SK-N-SH (cell line): ENCODE measurements around the gene TBC1D20. TPM values are rescaled to one million over a fixed set of nuclear protein-coding genes. Genes with fewer than 3 reads are reported as not detected.
A peak's percentile ranks its signal among the peaks of the same experiment; 100 is the strongest.

Experiments used
- CTCF ChIA-PET: fragments of 300-600, 350-600 bp; formaldehyde crosslinking; extraction: SDS; loops from one replicate; lab custom pipeline; 2021; lab: Yijun Ruan, JAX
- POLR2A ChIA-PET: fragments of 350-600 bp; sonication (Branson Sonifier 250); formaldehyde crosslinking; extraction: SDS; loops from one replicate; lab custom pipeline; 2020; ENCODE audit warnings: antibody characterized with exemption, inconsistent platforms; lab: Yijun Ruan, JAX
- DNase-seq: peaks from one replicate; pipeline ENCODE4 v3.0.0; 2012
- H2AFZ ChIP-seq: fragments of 200-600 bp; sonication (generic); 2 replicates; pipeline ENCODE4 v1.8.1; 2016; ENCODE audit warnings: antibody characterized with exemption, mild to moderate bottlenecking, low read depth
- H3F3A ChIP-seq: fragments of 200-600 bp; sonication (generic); replicated peaks from 2 replicates; pipeline ENCODE3; 2016; ENCODE audit warnings: antibody characterized with exemption, mild to moderate bottlenecking; ENCODE audit not compliant: insufficient read depth
- H3K27ac ChIP-seq, 2 experiments: fragments of 200-500 bp in 1 of 2; fragments of 200-600 bp in 1 of 2; sonication (Bioruptor generic) in 1 of 2; sonication (generic), shearing (Covaris generic) in 1 of 2; 2 replicates each; pipeline versions ENCODE4 v1.5.1 to v1.6.1; 2014 to 2016; ENCODE audit warnings: low read depth in 2 of 2, inconsistent platforms in 1 of 2, low read length in 1 of 2, mild to moderate bottlenecking in 1 of 2, mixed read lengths in 1 of 2
- H3K27me3 ChIP-seq: fragments of 200-600 bp; sonication (generic), shearing (Covaris generic); 2 replicates; pipeline ENCODE4 v1.6.1; 2016; ENCODE audit warnings: mixed run types; ENCODE audit not compliant: insufficient read depth
- H3K36me3 ChIP-seq, 2 experiments: fragments of 200-500 bp in 1 of 2; fragments of 200-600 bp in 1 of 2; sonication (Bioruptor generic) in 1 of 2; sonication (generic) in 1 of 2; replicated peaks in 1 of 2; 2 replicates each; pipeline versions ENCODE3 to v1.5.1; 2014 to 2016; ENCODE audit warnings: low read length in 1 of 2, mild to moderate bottlenecking in 1 of 2; ENCODE audit not compliant: insufficient read depth in 2 of 2, control insufficient read depth in 1 of 2
- H3K4me1 ChIP-seq, 2 experiments: fragments of 200-500 bp in 1 of 2; fragments of 200-600 bp in 1 of 2; sonication (Bioruptor generic) in 1 of 2; sonication (generic), shearing (Covaris generic) in 1 of 2; 2 replicates each; pipeline versions ENCODE4 v1.5.1 to v1.6.1; 2014 to 2016; ENCODE audit warnings: low read depth in 1 of 2, low read length in 1 of 2, mixed run types in 1 of 2; ENCODE audit not compliant: insufficient read depth in 2 of 2, control insufficient read depth in 1 of 2
- H3K4me2 ChIP-seq: fragments of 200-600 bp; sonication (generic), shearing (Covaris generic); 2 replicates; pipeline ENCODE4 v1.6.1; 2017; ENCODE audit warnings: mixed run types
- H3K4me3 ChIP-seq, 2 experiments: fragments of 200-500 bp in 1 of 2; fragments of 200-600 bp in 1 of 2; sonication (Bioruptor generic) in 1 of 2; sonication (generic), shearing (Covaris generic) in 1 of 2; 2 replicates each; pipeline versions ENCODE4 v1.5.1 to v1.8.1; 2014 to 2016; ENCODE audit warnings: low read depth in 2 of 2, inconsistent platforms in 1 of 2, low read length in 1 of 2, mild to moderate bottlenecking in 1 of 2, mixed read lengths in 1 of 2, moderate library complexity in 1 of 2
- H3K79me2 ChIP-seq: fragments of 200-600 bp; sonication (generic); 2 replicates; pipeline ENCODE4 v1.8.1; 2017; ENCODE audit warnings: mild to moderate bottlenecking; ENCODE audit not compliant: insufficient read depth
- H3K9ac ChIP-seq: fragments of 200-600 bp; sonication (generic); 2 replicates; pipeline ENCODE4 v1.6.1; 2017; ENCODE audit warnings: mixed run types
- H3K9me2 ChIP-seq: fragments of 200-600 bp; sonication (generic); 2 replicates; pipeline ENCODE4 v1.6.1; 2017; ENCODE audit warnings: mixed run types
- H3K9me3 ChIP-seq: fragments of 200-600 bp; sonication (generic); 2 replicates; pipeline ENCODE4 v1.6.1; 2017; ENCODE audit warnings: mixed run types, mild to moderate bottlenecking, moderate library complexity
- H4K20me1 ChIP-seq: fragments of 200-600 bp; sonication (generic); 2 replicates; pipeline ENCODE4 v1.6.1; 2017; ENCODE audit warnings: mild to moderate bottlenecking, mixed run types; ENCODE audit not compliant: insufficient read depth
- ELF1 ChIP-seq: IDR thresholded peaks from 2 replicates; pipeline ENCODE4 v1.4.0; 2012
- EP300 ChIP-seq, 2 experiments: IDR thresholded peaks; 2 replicates each; pipeline versions ENCODE4 v1.4.0 to v1.6.1; 2012; ENCODE audit warnings: borderline replicate concordance in 1 of 2, low read depth in 1 of 2, low read length in 1 of 2
- EZH2phosphoT487 ChIP-seq: fragments of 200-600 bp; sonication (generic); IDR thresholded peaks from 2 replicates; pipeline ENCODE4 v1.6.1; 2017; ENCODE audit warnings: low read depth, mixed run types, mild to moderate bottlenecking, antibody characterized with exemption, moderate library complexity, borderline replicate concordance
- FOXJ3 ChIP-seq: sonication (generic); formaldehyde crosslinking; IDR thresholded peaks from 2 replicates; pipeline ENCODE4 v1.5.1; 2020; ENCODE audit warnings: mild to moderate bottlenecking, missing genetic modification reagents
- FOXM1 ChIP-seq: IDR thresholded peaks from 2 replicates; pipeline ENCODE4 v1.4.0; 2012; ENCODE audit warnings: low read depth, mild to moderate bottlenecking
- GABPA ChIP-seq: IDR thresholded peaks from 2 replicates; pipeline ENCODE4 v1.4.0; 2012; ENCODE audit warnings: low read depth, mild to moderate bottlenecking
- GATA2 ChIP-seq: sonication (generic); formaldehyde crosslinking; IDR thresholded peaks from 2 replicates; pipeline ENCODE4 v1.5.0; 2020; ENCODE audit warnings: mild to moderate bottlenecking, missing genetic modification reagents
- RAD21 ChIP-seq: IDR thresholded peaks from 2 replicates; pipeline ENCODE4 v1.6.1; 2012; ENCODE audit warnings: mild to moderate bottlenecking, low read length
- REST ChIP-seq: IDR thresholded peaks from 2 replicates; pipeline ENCODE4 v1.6.1; 2012; ENCODE audit warnings: mild to moderate bottlenecking, low read depth, low read length, moderate library complexity
- RXRA ChIP-seq: IDR thresholded peaks from 2 replicates; pipeline ENCODE4 v1.4.0; 2012; ENCODE audit warnings: low read depth, mild to moderate bottlenecking, borderline replicate concordance
- SIN3A ChIP-seq: IDR thresholded peaks from 2 replicates; pipeline ENCODE4 v1.6.1; 2012; ENCODE audit warnings: low read depth, mild to moderate bottlenecking, low read length, moderate library complexity, borderline replicate concordance
- SMC3 ChIP-seq: IDR thresholded peaks from 2 replicates; pipeline ENCODE4 v1.6.1; 2012; ENCODE audit warnings: low read depth, low read length, improper control_type of control experiment
- TAF1 ChIP-seq: IDR thresholded peaks from 2 replicates; pipeline ENCODE4 v1.6.1; 2012; ENCODE audit warnings: low read depth, mild to moderate bottlenecking, low read length, moderate library complexity, borderline replicate concordance
- TCF12 ChIP-seq: IDR thresholded peaks from 2 replicates; pipeline ENCODE4 v1.4.0; 2012
- USF1 ChIP-seq: IDR thresholded peaks from 2 replicates; pipeline ENCODE4 v1.4.0; 2012; ENCODE audit warnings: low read depth, borderline replicate concordance
- YY1 ChIP-seq: IDR thresholded peaks from 2 replicates; pipeline ENCODE4 v1.4.0; 2012; ENCODE audit warnings: low read depth, mild to moderate bottlenecking
- ZBTB33 ChIP-seq: IDR thresholded peaks from 2 replicates; pipeline ENCODE4 v1.4.0; 2012; ENCODE audit warnings: low read depth, borderline replicate concordance
- WGBS: methylation state at CpG from one replicate; pipeline ENCODE4 v1.1.6; 2017; ENCODE audit warnings: low lambda C conversion rate; 5-methylcytosine and 5-hydroxymethylcytosine counted together
- polyA plus RNA-seq, 3 experiments: library from polyadenylated mRNA; depleted of rRNA; stranded (reverse); fragments of >200 nt; gene quantifications; 2 replicates each; pipeline ENCODE4 v1.2.3, GENCODE V29; 2012
- TF ChIP-seq, protein P1 (sequence below): fragments of 200-600 bp; sonication (generic); IDR thresholded peaks from 2 replicates; pipeline ENCODE4 v1.6.1; 2017; ENCODE audit warnings: antibody characterized with exemption, mild to moderate bottlenecking, moderate library complexity

TBC1D20 gene
- polyA plus RNA-seq, 1 of the 3 experiments (the other 2 are of a cell fraction): 27.7 TPM

DNA sequence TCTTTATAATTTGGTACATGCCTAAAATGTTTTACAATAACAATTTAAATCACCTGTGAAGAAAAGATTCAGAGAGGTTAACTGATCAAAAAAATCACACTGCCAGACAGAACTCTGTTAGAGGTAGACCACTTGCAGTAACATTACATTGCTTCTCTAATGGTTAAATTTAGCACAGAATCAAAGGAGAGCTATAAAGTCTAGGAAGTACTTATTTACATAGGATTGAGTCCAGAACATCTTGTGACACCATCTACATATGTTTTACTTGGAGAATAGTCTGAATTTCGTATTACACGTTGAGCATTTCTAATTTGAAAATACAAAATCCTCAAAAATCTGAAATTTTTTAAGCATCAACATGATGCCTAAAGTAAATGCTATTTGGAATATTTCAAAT is 17.2 kb upstream of the TBC1D20 start:
- Histone ChIP-seq H3K4me3 (no peak overlapping the region), H3K9me2 (no peaks in the 10 kb centered on the region), H3K4me1 (no peaks in the 10 kb centered on the region; a peak in 1 of 4 replicates), H4K20me1 (0 out of 2 replicates have a peak, but pooled peaks cover 9% of the 10 kb centered on the region), H3F3A (peaks cover 20% of the 10 kb centered on the region), H3K27ac (no peak overlapping the region), H3K4me2 (no peak overlapping the region), H2AFZ (no peak overlapping the region), H3K27me3 (no peaks in the 10 kb centered on the region), H3K9me3 (no peaks in the 10 kb centered on the region), H3K9ac (no peak overlapping the region), H3K36me3 (peaks cover 54 to 58% of the 10 kb centered on the region in 2 experiments), H3K79me2 (no peaks in the 10 kb centered on the region)
- ChIA-PET POLR2A (no interaction called here), CTCF (interaction anchor here (0.8 to 4.9 kb wide), 10 partner anchors 12 to 128 kb away, joined by 3 to 21 read pairs (median 4); no protein-coding TSS in a partner anchor)
- no peak for TF ChIP-seq RXRA
- TF ChIP-seq ZBTB33: no peak
- no peak for TF ChIP-seq GATA2 (CRISPR knock-in tag)
- 91% methylated on average over 2 of the region's 2 CpGs for WGBS
- no peak for DNase-seq

- H3K36me3 ChIP-seq: peaks cover 49 to 55% of the 10 kb centered on the region in 2 experiments
- H3K79me2 ChIP-seq: no peaks in the 10 kb centered on the region
- H3K4me2 ChIP-seq: no peak overlapping the region
- peaks cover 20% of the 10 kb centered on the region for H3F3A ChIP-seq
- H3K9ac ChIP-seq: no peak overlapping the region
- 0 out of 2 replicates have a peak, but pooled peaks cover 9% of the 10 kb centered on the region for H4K20me1 ChIP-seq
- H3K4me1 ChIP-seq: no peaks in the 10 kb centered on the region; a peak in 1 of 4 replicates
- WGBS: 63% methylated on average over 3 of the region's 3 CpGs
- ChIA-PET CTCF (interaction anchor here (0.8 to 4.9 kb wide), 11 partner anchors 12 to 124 kb away, joined by 3 to 21 read pairs (median 4); no protein-coding TSS in a partner anchor), POLR2A (no interaction called here)
- no peaks in the 10 kb centered on the region for H3K27me3 ChIP-seq
- H2AFZ ChIP-seq: no peak overlapping the region
- peak; percentile 56 for DNase-seq
- H3K27ac ChIP-seq: no peak overlapping the region
- H3K9me2 ChIP-seq: no peaks in the 10 kb centered on the region
- H3K9me3 ChIP-seq: no peaks in the 10 kb centered on the region
- no peak overlapping the region; a peak in 1 of 4 replicates for H3K4me3 ChIP-seq
- no peak for TF ChIP-seq USF1
- TF ChIP-seq EZH2phosphoT487: no peak
- TF ChIP-seq GABPA: no peak
- peak; percentile 69 for TF ChIP-seq RAD21
- TF ChIP-seq FOXJ3 (CRISPR knock-in tag): no peak
- TF ChIP-seq, protein P1, sequence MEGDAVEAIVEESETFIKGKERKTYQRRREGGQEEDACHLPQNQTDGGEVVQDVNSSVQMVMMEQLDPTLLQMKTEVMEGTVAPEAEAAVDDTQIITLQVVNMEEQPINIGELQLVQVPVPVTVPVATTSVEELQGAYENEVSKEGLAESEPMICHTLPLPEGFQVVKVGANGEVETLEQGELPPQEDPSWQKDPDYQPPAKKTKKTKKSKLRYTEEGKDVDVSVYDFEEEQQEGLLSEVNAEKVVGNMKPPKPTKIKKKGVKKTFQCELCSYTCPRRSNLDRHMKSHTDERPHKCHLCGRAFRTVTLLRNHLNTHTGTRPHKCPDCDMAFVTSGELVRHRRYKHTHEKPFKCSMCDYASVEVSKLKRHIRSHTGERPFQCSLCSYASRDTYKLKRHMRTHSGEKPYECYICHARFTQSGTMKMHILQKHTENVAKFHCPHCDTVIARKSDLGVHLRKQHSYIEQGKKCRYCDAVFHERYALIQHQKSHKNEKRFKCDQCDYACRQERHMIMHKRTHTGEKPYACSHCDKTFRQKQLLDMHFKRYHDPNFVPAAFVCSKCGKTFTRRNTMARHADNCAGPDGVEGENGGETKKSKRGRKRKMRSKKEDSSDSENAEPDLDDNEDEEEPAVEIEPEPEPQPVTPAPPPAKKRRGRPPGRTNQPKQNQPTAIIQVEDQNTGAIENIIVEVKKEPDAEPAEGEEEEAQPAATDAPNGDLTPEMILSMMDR: peak; percentile 73
- TF ChIP-seq SMC3: peak; percentile 55; the same call in 1 of the 2 replicates
- TF ChIP-seq FOXM1: no peak
- TF ChIP-seq ELF1: no peak
- no peak for TF ChIP-seq EP300 (IDR thresholded peaks at IDR 0.05; ENCODE audit: borderline replicate concordance in 1 of 2, low read depth in 1 of 2, low read length in 1 of 2)
- no peak for TF ChIP-seq SIN3A
- TF ChIP-seq REST: no peak
- no peak for TF ChIP-seq TCF12
- TF ChIP-seq TAF1: no peak
- no peak for TF ChIP-seq YY1
Measured at GRCh38 chr20:478949-479429, 16.7 kb upstream of the TBC1D20 start.
